NCI-H446 treated with DMSO at 0.1 percent for 48 hours (cell line): ENCODE measurements around the gene NPL.

ENCODE experiments used
- DNase-seq: peaks from one replicate; lab custom pipeline; 2025; lab: John Stamatoyannopoulos, UW

Gene NPL

DNA sequence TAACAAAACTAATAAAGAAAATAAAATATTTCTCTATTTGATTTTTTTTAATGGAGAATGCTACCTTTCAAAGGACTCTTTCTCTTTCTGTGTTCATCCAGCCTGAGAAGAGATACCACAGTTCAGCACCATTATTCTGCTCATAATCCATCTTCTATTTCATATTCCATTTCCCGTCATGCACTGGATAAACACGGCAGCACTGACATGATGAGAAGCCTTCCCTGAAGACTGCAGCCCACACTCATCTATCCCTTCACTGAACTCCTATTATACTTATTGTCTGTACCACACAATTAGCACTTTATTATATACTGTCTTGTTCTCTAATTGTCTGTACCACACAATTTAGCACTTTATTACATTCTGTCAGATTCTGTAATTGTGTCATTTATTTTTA is 10.7 kb upstream of the NPL start:
- no peak for DNase-seq

DNA sequence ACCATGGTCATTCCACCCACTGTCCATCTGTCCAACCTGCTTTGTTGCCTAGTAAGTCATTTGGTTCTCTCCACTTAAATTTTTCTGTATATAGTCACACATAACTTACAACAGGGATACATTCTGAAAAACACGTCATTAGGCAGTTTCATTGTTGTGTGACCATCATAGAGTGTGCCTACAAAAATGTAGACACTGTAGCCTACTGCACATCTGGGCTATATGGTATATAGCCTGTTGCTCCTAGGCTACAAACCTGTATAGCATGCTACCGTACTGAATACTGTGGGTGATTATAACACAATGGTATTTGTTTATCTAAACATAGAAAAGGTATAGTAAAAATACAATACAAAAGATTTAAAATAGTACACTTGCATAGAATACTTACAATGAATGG is 10.0 kb upstream of the NPL start:
- no peak for DNase-seq

DNA sequence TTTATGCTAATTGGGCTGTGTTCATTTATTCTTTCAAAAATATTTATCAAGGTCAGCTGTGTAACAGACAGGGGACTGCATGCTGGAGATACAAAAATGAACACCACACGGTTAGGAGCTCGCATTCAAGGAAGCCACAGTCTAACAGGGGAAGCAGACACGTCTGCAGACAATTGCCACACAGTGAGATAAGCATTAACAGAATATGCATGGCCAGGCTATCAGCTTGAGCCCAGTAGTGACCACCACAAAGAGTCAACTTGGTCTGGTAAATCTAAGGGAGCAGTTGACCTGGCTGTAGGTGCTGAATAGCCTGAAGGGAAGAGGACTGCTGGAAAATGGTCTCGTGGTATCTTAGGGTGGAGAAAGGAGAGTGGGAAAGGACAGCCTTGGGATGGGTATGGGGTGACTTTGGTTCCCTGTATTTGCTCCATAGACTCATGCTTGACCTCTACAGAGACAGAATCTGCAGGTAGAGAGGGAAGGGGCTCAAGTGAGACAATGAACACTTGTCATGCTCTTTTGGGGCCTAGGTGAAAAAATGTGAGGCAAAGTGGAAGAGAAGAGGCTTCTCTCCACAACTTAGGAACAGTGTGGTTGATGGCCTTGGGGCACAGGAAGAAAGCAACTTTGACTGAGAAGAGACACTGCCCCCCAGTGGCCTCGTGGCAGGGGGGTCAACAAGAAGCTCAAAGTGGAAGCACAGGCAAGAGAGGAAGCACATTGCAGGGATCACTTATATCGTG is 7.6 kb upstream of the NPL start:
- DNase-seq: peak; percentile 60

DNA sequence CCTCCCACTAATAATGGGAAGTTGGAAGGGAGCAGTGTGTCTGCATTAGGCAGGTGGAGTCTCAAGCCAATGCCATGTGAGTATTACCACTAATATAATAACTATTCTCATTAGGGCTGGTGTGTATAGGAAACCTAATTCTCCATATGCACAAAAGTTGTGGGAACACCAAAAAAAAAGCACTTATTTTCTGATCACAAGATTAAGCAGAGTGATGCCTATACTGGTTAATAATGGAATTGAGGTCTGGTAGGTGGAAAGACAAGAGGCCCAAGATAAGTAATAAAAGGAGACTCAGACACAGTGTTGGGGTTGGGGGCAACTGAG is 7.0 kb upstream of the NPL start:
- no peak for DNase-seq

DNA sequence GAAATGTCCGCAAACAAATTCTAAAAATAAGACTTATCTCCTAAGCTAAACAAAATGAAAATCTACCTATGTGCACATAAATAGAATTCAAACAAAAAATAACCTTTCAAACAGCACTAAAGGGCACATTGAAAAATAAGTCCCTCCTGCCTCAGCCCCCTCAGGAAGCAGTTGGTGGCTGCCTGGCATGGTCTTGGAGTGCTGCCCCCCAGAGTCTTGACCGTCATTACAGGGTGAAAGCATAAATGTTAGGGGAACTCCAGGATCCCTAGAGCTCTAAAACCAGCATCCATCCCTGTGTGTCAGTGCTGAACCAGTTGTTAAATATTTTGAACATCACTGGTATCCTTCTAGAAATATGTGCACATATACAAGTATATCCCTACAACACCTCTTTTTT is 6.5 kb upstream of the NPL start:
- no peak for DNase-seq

DNA sequence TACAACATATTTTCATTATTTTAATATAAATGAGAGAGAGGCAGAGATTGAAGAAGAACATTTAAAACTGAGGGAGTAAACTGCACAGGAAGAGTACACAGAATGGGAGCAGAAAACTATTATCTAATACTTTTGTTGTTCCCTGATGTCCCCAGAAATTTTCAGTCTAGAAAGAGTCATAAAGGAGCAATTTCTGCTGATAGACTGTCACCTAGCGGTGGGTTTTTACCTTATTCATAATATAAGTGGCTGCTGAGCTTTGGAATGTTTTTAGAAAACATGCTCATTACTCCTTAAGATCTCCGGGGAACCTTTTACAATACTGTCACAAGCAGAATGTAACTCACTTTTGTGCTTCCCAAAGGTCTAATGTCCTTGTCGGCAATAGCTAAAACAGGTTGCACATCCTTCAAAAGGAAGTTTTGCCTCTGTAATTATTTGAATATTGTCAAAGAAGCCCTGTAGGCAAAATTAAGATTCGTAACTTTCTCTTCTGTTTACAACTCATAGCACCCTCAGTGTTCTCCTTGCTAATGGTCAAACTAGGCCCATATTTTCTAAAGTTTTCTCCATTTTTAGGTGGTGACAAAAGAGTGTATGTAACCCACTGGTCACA is 4.9 kb upstream of the NPL start:
- peak; percentile 56 for DNase-seq

DNA sequence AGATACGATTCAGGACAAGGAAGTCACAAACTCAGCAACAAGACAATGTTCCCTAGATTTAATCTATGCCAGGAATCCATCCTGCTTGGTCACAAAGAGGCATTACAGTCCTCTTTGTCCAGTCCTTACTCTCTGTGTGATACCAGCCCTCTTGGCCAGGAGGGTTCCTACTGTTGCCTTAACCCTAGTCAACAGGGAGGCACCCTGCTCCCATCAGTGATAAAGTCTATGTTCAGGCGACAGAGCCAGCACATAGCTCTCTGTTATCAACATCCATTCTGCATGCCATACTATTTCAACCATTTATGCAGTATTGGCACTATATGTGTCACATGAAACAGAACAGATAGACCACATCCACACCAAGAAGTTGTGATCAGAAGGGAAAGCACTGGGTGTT is 4.4 kb upstream of the NPL start:
- no peak for DNase-seq

DNA sequence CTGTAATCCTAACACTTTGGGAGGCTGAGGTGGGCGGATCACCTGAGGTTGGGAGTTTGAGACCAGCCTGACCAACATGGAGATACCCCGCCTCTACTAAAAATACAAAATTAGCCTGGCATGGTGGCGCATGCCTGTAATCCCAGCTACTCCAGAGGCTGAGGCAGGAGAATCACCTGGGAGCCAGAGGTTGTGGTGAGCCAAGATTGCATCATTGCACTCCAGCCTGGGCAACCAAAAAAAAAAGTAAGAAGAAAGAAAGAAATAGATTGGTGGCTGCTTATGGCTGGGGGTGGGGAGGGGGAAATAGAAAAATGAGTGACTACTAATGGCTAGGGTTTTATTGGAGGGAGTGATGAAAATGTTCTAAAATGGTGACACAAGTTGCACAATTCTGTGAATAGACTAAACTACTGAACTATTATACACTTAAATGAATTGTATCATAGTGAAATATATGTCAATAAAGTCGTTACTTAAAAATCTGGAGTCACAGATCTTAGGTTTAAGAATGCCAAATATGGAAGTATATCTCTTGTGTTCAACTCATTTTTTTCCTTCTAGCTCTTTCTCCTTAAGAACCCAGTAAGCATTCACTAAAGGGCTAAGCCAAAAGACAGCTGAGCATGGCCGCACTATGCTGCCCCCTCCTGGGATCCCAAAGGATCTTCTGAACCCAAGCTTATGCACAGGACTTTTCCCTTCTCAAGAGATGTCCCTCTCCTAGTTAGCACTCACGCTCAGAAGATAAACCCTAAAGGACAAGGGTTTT is 3.2 kb upstream of the NPL start:
- peak; percentile 44 for DNase-seq

DNA sequence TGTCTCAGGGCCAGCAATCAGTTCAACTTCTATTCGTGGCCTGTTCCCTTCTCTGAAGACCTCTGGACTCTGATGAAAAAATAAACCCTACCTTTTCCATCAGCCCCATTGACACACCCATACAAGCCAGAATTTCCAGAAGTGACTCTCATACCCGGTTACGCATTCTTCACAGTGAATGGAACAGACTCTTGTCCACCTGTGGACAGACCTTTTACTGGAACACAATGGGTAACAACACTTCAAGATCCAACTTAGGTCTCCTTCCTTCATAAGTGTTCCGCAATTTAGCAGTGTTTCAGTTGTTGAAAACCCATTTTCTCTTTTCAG is 2.6 kb upstream of the NPL start:
- no peak for DNase-seq

DNA sequence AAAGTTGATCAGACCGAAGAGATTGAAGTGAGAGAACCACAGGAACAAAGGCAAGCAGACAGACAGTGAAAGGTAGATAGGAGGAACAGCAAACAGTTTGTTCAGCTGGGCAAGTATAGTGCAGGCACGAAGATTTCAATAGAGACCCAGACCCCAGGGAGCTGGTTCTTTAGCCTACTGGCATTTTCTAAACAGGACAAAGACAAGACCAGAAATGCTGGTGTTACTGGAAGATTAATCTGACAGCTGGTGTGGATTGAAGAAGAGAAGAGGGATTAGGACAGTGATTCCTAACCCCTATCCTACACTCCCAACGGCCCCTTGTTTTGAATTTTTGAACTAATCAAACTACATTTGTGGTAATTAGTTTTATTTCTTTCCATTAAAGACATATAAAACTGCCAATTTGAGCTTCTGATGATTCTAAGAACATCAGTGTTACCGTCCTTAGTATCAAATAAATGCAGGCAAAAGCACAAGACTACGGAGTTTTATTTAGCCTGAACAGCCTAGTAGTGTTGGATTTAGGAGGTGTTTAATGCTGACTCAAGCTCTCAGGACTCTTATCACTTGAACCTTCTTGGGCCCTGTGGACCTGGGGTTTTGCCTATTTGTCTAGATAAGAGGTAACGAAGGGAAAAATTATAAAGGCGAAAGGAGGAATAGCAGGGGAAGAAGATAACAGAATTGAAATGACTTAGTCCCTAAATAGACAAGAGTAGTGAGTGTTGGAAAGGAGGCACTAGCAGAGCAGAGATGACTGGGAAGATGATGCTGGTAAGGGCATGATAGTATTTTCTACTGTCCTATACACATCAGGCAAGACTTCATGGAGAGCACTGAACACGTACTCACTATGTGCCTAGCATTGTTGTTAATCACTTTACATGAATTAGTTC is 2.0 kb downstream of the NPL start:
- DNase-seq: no peak

DNA sequence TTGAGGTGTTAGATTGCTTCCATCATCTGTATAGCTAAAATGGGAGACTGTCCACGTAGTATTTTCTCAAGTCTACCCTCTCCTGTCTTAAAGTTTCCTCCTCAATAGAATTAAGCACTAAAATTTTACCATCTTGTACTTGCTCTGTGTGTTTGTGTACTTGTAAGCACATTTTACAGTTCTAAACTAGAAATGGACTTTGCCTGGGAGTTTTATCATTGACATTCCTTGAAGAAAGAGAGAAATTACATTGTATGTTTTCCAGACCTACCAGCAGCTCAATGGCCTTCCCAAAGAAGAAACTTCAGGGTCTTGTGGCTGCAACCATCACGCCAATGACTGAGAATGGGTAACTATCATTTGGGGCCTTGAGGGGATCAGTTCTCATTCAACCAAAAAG is 4.5 kb downstream of the NPL start:
- DNase-seq: no peak

DNA sequence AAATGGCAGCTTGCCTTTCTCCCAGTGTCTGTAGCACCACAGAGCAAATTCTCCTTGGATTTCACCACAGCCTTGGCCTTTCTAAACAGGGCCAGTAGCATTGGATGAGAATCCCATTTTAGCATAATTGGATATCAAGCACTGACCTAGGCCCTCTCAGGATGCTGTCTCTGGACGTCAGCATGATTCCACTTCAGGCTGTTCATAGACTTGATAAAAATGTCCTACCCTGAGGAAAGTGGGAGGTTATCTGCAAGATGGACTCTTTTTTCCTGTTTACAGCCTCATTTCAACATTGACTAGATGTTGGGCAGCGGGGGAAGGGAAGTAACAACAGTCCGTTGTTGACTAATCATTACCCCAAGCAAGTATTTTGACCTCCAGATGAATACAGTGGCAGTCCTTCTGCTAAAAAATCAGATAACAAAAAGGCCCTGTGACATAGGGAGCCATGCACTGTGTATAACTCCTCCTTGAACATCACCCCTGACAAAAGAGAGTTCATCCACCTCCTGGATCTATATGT is 5.2 kb downstream of the NPL start:
- DNase-seq: no peak

DNA sequence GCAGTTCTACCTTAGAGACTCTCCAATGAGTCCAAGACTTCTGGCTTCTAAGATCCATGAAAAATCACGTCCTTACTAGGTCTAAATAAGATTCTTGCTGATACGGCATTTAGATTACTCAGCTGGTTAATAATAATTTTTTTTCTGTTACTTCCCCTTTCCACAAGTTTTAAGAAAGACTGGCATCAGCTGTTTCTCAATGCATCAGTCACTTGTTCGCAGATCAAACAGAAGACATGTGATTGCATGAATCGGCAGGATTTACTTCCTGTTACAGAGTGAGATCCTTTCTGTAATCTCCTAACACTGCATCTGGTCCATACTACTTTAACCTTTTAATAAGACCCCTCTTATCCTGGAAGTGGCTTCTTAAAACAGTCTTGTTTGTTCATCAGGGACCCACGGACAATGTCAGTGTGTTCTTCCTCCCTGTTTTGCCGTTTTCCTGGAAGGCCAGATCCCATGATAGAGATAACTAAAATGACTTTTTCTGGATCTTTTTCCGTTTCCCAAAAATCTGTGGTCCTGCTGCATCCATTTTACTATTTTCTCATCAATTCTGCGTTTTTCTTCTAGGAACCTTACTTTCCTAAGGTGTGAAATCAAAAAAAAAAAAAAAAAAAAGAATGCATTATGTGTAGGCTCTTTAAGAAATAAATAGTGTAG is 6.1 kb downstream of the NPL start:
- no peak for DNase-seq

DNA sequence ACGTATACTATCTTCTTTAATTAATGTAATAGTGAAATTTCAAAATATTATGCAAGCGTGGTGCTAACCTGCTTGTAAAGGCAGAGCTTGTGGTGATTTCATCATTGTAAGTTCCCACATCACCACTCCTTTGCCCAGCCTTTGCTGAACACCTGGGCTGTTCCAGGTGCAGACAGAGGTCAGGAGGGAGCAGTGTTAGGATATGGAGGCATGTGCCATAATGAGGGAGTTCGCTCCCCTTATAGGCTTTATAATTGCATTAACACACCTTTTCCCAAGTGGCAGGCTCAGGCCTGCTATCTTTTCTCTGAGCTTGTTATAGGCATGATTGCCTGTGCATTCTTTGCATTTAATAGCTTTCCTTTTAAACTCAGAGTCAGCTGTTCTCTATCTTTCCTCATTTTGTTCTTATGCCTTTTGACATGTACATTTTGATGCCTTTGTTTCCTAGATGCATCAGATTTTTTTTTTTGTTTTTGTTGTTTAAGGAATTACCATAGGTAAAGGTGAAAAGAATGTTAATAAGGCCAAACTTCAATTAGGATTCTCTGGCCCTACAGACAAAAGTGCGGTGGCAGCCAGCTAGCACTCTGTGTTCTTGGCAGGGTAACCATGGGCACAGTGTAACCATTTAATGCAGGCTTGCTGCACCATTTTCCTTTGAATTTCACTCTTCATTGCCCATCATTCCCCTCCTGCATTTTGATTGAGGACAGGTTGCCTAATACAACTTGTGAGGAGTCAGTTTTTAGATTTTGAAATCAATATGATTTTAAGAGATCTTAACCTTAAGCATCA is 12.6 kb downstream of the NPL start:
- DNase-seq: no peak

DNA sequence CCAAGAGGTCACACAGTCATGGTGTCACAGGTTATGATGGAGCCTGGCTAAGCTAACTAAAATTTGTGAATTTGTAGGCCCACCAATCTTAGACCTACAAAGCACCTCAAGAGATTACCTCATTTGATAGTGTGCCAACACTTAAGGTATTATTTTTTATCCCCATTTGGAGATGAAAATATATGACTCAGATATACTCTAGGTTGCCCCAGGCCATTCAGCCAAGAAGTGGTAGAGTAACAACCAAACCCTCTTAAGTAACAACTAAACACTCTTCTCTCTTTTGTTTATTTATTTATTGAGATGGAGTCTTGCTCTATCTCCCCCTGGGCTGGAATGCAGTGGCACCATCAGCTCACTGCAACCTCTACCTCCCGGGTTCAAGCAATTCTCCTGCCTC is 14.3 kb downstream of the NPL start:
- DNase-seq: no peak

DNA sequence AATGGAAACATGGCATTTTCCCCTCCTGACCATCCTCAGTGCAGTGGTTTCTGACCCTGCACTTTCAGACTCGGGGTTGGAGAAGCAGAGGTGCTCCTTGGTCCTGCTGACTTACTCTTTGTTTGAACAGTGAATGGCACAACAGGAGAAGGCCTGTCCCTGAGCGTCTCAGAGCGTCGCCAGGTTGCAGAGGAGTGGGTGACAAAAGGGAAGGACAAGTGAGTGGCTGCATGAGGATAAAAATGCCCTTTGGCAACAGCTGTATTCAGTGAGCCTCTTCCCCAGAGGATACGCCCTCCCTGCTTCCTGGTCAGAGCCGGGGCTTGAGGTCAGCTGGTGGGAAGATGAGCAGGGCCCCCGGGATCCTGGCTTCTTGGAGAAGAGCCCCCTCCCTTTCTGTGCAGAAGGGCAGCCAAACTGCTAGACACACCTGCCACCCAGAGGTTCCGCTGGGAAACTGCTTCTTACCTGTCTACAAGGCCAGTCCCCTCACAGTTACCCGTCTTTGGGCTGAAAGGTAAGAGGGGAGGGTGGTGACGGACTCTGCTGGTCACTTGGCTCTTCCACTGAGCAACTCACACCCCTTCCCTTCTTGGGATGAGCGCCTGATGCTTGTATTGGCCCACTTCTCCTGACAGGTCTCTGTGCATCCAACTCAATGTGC is 16.6 kb downstream of the NPL start:
- no peak for DNase-seq

DNA sequence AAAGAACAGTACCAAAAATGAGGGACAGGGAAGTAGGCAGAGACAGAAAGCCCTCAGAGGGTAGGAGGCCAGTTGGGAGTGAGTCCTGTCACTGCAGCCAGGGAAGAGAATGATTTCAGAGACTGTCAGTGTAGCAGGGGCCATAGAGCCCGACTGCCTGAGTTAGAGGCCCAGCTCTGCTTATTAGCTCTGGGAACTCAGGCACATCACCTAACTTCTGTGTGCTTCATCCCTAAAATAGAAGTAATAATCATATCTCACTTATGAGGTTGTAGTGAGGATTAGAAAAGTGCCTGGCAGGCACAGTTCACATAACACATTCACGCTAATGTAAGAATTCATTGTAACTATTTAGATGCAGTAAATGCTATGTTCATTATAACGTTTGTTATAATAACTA is 18.3 kb downstream of the NPL start:
- no peak for DNase-seq

DNA sequence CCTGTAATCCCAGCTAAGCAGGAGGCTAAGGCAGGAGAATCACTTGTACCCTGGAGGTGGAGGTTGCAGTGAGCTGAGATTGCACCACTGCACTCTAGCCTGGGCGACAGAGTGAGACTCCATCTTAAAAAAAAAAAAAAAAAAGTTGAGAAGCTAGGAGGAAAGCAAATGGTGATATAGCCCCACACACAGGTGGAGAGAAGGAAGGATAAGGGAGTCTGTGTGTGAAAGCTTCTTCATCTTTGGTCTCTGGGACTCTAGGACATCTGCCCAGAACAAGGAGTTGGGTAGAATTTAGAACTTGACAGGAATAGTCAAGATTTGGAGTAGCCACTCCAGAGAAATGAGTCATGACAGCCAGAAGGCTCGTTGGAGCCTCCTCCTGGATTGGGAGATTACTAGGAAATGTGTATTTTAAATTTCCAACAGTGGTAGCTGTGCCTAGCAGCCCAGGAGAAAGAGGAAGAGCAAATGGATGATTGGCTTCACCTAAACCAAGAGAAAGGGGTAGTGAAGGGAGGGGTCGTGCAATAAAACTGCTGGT is 19.9 kb downstream of the NPL start:
- no peak for DNase-seq

DNA sequence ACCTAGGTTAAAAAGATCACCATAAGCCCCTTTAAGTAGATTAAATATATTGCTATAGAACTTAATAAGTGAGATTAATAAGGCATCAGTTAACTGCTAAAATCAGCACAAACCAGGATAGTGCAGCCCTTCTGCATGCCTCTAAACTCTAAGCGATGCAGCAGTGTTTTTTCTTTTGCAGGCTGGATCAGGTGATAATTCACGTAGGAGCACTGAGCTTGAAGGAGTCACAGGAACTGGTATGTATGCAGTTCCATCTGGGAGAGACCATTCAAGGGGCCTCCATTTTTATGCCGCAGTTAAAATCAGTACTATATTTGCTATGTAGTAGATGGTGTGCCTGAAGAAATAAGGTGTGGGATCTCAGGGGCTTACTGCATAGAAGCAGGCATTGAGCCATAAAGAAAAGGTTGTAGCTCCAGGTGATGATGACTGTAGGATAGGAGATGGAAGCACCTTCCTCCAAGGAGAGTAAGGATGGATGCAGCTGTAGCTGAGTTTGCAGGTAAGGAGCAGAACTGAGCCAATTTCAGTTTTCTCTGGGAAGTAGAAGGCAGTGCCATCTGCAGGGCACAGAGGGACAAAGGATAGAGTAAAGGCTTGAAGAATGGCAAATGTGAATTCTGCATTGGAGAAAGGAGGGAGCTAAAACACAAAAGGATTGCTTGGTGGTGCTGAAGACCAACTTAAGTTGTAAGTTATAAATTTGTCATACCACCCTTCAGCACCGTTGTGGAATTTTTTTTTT is 22.6 kb downstream of the NPL start:
- no peak for DNase-seq
